Left renal pelvis (tissue), 4 donors: ENCODE results near the gene CFHR2. TPM values are rescaled to one million over a fixed set of nuclear protein-coding genes. Genes with fewer than 3 reads are reported as not detected.

Experiments
- DNase-seq, 4 donors: peaks; one replicate each; pipeline ENCODE4 v3.0.0-alpha.2; 2013; ENCODE audit warnings: low read depth in 4 of 4, low spot score in 3 of 4
- polyA plus RNA-seq, 4 donors: library from polyadenylated mRNA; unstranded; fragments of 120-200 nt; gene quantifications; one replicate each; pipeline ENCODE4 v1.2.1, GENCODE V29; 2013; ENCODE audit not compliant: insufficient read length in 4 of 4

Gene CFHR2
- polyA plus RNA-seq, 4 donors = 0.11 to 0.68 TPM; not detected in 2

DNA sequence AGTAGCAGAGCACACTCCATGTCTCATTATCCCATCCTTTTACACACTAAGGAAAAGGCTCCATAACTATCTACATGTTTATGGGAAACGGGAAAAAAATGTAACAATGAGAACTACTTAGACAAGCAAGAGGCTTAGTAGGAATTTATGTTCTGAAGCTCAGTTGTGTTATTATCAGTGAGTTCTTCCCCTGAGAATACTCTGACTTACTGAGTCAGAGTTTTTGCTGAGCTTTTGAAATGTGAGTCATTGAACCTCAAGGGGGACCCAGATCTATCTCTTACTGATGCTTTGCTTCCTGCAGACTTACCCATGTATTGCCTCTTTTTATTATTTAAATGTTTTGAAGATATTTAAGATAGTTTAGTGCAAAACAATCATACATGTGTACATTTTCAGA lies 53.9 kb downstream of the CFHR2 start:
- DNase-seq = no peak

DNA sequence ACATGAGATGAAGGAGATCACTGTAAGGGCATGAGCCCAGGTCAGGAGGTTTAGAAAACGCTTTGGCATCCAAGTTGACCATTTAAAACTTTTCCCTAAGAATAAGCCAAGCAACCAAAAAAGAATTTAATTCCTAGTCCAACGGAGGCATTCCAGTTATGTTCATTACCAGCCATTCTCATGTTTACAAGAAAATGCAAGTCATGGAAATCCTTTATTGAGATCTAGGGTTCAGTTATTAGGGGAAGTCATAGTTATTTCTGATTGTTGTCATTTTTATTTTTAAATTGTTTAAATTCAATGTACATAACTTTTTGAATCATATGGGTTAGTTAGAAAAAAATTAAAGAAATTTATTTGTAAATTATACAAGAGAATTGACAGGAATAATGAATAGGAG lies 58.3 kb downstream of the CFHR2 start:
- no peak for DNase-seq

DNA sequence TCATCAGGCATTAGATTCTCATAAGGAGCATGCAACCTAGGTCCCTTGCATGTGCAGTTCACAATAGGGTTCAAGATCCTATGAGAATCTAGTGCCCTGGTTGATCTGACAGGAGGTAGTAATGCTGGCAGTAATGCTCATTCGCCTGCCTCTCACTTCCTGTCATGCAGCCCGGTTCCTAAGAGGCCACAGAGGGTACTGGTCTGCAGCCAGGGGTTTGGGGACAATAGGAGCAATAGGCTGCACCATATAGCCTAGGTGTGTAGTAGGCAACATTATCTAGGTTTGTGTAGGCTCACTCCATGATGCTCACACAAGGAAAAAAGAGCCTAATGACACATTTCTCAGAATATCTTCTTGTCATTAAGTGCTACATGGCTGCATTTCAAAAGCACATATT lies 59.6 kb downstream of the CFHR2 start:
- no peak for DNase-seq

DNA sequence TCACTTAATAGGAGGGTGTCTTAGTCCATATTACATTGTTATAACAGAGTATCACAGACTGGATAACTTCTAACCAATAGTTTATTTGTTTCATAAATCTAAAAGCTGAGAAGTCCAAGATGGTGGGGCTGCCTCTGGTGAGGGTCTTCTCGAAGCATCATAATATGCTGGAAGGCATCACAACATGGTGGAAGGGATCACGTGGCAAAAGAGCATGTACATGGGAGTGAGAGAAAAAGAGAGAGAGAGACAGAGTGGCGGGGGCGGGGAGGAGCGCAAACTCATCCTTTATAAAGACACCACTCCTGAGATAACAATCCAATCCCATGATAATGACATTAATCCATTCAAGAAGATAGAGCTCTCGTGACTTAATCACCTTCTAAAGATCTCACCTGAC lies 65.3 kb downstream of the CFHR2 start:
- DNase-seq = no peak

Other genes starting within 250 kb of the CFHR2 start
- 1 to 10 TPM in 1 of 4 donors, under 1 TPM in 3; 0.26 to 1.1 (median 0.47) TPM for gene CFHR3, start 168.9 kb upstream of the CFHR2 start, polyA plus RNA-seq
- gene CFHR1, start 124.0 kb upstream of the CFHR2 start, polyA plus RNA-seq = 1 to 10 TPM in 1 of 4 donors, under 1 TPM in 1, not detected in 2; 0.60 to 3.7 TPM
- gene CFHR4, start 55.7 kb upstream of the CFHR2 start, polyA plus RNA-seq = under 1 TPM in 1 of 4 donors, not detected in 3; 0.07 TPM
- not detected for gene CFHR5, start 33.8 kb downstream of the CFHR2 start, polyA plus RNA-seq
- under 1 TPM in 1 of 4 donors, not detected in 3; 0.72 TPM for gene F13B, start 123.5 kb downstream of the CFHR2 start, polyA plus RNA-seq
- 10 to 100 TPM; 22.0 to 25.9 (median 22.8) TPM for gene ASPM, start 202.9 kb downstream of the CFHR2 start, polyA plus RNA-seq